ENCODE results near the gene SBNO2.
"Not testable (repeated sequence)": the region's sequence is repeated elsewhere in the genome, so short reads cannot be mapped to it uniquely, and the experiment has no call there.

The SBNO2 gene

GRCh38 chr19:1117654-1118053 lies 56.4 kb downstream of the SBNO2 start:
- no peak for DNase-seq (ENCODE audit: low spot score)

- DNase-seq (ENCODE audit: low spot score) = no peak
Measured at GRCh38 chr19:1116726-1117581, 57.1 kb downstream of the SBNO2 start.

GRCh38 chr19:1115646-1116420 lies 58.2 kb downstream of the SBNO2 start:
- no peak for DNase-seq (ENCODE audit: low spot score)

GRCh38 chr19:1114728-1115127 lies 59.3 kb downstream of the SBNO2 start:
- not testable (repeated sequence) for DNase-seq (ENCODE audit: low spot score)

GRCh38 chr19:1113986-1114483 lies 60.0 kb downstream of the SBNO2 start:
- no peak for DNase-seq (ENCODE audit: low spot score)

- DNase-seq (ENCODE audit: low spot score) = peak; percentile 91
Measured at GRCh38 chr19:1113030-1113985, 60.8 kb downstream of the SBNO2 start.

GRCh38 chr19:1112268-1113029 lies 61.6 kb downstream of the SBNO2 start:
- no peak for DNase-seq (ENCODE audit: low spot score)

- DNase-seq (ENCODE audit: low spot score) = no peak
Measured at GRCh38 chr19:1111641-1112267, 62.3 kb downstream of the SBNO2 start.

- DNase-seq (ENCODE audit: low spot score) = no peak
Measured at GRCh38 chr19:1110809-1111640, 63.0 kb downstream of the SBNO2 start.

GRCh38 chr19:1109697-1110671 lies 64.1 kb downstream of the SBNO2 start:
- no peak for DNase-seq (ENCODE audit: low spot score)

GRCh38 chr19:1109032-1109551 lies 65.0 kb downstream of the SBNO2 start:
- DNase-seq (ENCODE audit: low spot score) = no peak

- no peak for DNase-seq (ENCODE audit: low spot score)
Measured at GRCh38 chr19:1108291-1109031, 65.6 kb downstream of the SBNO2 start.

- DNase-seq (ENCODE audit: low spot score) = no peak
Measured at GRCh38 chr19:1107661-1108261, 66.3 kb downstream of the SBNO2 start.

- peak; percentile 42 for DNase-seq (ENCODE audit: low spot score)
Measured at GRCh38 chr19:1106841-1107660, 67.0 kb downstream of the SBNO2 start.

GRCh38 chr19:1105873-1106840 lies 67.9 kb downstream of the SBNO2 start:
- DNase-seq (ENCODE audit: low spot score) = no peak

Data from hematopoietic multipotent progenitor cell treated with erythropoietin and hydrocortisone succinate and interleukin-3 and kit ligand, for 15 days (in vitro differentiated cells).